ENCODE data around the gene SRMS. TPM values are rescaled to one million over a fixed set of nuclear protein-coding genes. Genes with fewer than 3 reads are reported as not detected.

SRMS gene
- total RNA-seq, 4 donors from 2014 or later = not detected

GRCh38 chr20:63548542-63548941, 993 bp upstream of the SRMS start:
- Histone ChIP-seq H3K9me3 (no peaks in the 10 kb centered on the region), H3K27ac (no peak overlapping the region), H3K4me3 (replicated peaks in 1 of 3) (no peak overlapping the region), H3K4me1 (peaks cover 0 to 5% of the 10 kb centered on the region in 2 donors), H3K36me3 (no peaks in the 10 kb centered on the region), H3K27me3 (no peaks in the 10 kb centered on the region)
- intact Hi-C loops (cut with DNase I) = no loop called here
- TF ChIP-seq CTCF (IDR thresholded peaks at IDR 0.05) (no peak), POLR2A (IDR thresholded peaks at IDR 0.05) (no peak)
- 46 to 60% methylated on average over 8 of the region's 11 CpGs for WGBS, 2 donors
- DNase-seq = no peak

DNA sequence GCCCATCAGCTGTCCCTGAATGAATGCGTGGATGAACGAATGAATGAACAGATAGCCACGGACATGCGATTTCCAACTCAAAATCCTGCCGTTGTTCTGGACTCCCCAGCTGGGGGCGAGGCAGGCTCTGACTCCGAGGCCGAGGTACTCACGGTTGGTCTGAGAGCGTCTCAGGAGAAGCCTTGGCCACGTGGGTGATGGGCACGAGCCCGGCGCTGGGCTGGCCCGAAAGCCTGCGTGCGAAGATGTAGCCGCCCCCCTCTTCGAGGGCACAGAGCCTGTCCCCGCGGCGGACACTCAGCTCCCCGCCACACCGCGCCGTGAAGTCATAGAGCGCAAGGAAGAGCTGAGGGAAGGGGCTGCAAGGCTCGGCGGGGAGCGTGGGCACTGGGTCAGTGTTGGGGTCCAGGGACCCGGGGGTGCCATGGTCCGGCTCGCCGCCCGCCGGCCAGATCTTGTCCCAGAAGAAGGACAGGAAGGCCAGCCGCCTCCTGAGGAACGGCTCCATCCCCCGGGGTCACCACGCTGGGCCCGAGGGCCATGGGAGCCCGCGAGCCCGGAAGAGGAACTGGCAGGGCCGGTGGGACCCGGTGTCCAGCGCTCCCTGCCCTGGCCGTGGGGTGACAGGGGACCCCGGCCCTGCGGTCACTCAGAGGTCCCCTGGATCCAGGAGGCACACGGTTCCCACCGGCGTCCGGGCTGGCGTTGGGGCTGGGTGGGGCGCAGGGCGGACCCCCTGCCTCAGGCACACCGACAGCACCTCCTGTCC, 409 bp downstream of the SRMS start:
- TF ChIP-seq CTCF (IDR thresholded peaks at IDR 0.05) (no peak), POLR2A (IDR thresholded peaks at IDR 0.05) (no peak)
- WGBS, 2 donors = 29 to 61% methylated on average over 8 to 53 of the region's 58 CpGs
- Histone ChIP-seq H3K27ac (no peak overlapping the region), H3K27me3 (no peaks in the 10 kb centered on the region), H3K4me3 (replicated peaks in 1 of 3) (no peak overlapping the region), H3K4me1 (no peaks in the 10 kb centered on the region), H3K36me3 (no peaks in the 10 kb centered on the region), H3K9me3 (no peaks in the 10 kb centered on the region)
- intact Hi-C loops (cut with DNase I) = no loop called here
- DNase-seq = no peak

DNA sequence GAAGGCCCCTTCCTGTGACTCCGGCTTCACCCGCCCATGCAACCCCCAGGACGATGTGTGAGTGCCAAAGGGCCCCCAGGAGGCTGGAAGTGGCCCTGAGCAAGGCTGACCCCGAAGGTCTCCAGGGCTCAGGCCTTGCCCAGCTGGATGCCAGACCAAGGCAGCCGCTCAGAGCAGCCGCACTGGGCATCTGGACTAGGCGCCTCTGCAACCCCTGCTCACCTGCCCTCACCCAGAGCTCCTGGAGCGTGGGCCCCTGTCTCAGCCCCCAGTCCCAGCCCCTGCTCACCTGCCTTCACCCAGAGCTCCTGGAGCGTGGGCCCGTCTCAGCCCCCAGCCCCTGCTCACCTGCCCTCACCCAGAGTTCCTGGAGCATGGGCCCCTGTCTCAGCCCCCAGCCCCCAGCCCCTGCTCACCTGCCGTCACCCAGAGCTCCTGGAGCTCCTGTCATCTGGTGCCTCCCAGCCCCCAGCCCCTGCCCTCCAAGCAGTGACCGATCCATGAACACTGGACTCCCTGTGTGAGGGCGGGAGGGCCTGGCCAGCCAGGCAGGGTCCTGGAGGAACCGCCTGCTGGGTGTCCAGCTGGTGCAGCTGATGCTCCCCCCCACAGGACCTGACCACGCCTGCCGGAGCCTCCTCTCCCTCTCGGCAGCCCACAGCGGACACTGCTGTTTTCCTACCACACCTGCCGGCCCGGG, 1.1 kb downstream of the SRMS start:
- Histone ChIP-seq H3K4me3 (replicated peaks in 1 of 3) (no peak overlapping the region), H3K4me1 (no peaks in the 10 kb centered on the region), H3K27me3 (no peaks in the 10 kb centered on the region), H3K27ac (no peak overlapping the region), H3K36me3 (no peaks in the 10 kb centered on the region), H3K9me3 (no peaks in the 10 kb centered on the region)
- TF ChIP-seq CTCF (IDR thresholded peaks at IDR 0.05) (no peak), POLR2A (IDR thresholded peaks at IDR 0.05) (no peak)
- intact Hi-C loops (cut with DNase I) = no loop called here
- DNase-seq = no peak
- WGBS, 2 donors = 71 to 85% methylated on average over 14 to 16 of the region's 20 CpGs

GRCh38 chr20:63545814-63546213, 1.7 kb downstream of the SRMS start:
- intact Hi-C loops (cut with DNase I) = no loop called here
- DNase-seq = no peak
- WGBS, 2 donors = 58 to 68% methylated on average over 3 to 4 of the region's 6 CpGs
- Histone ChIP-seq H3K27ac (no peak overlapping the region), H3K27me3 (no peaks in the 10 kb centered on the region), H3K9me3 (no peaks in the 10 kb centered on the region), H3K36me3 (no peaks in the 10 kb centered on the region), H3K4me3 (replicated peaks in 1 of 3) (no peak overlapping the region), H3K4me1 (no peaks in the 10 kb centered on the region)
- no peak for TF ChIP-seq CTCF (IDR thresholded peaks at IDR 0.05)
- TF ChIP-seq POLR2A (IDR thresholded peaks at IDR 0.05) = no peak

DNA sequence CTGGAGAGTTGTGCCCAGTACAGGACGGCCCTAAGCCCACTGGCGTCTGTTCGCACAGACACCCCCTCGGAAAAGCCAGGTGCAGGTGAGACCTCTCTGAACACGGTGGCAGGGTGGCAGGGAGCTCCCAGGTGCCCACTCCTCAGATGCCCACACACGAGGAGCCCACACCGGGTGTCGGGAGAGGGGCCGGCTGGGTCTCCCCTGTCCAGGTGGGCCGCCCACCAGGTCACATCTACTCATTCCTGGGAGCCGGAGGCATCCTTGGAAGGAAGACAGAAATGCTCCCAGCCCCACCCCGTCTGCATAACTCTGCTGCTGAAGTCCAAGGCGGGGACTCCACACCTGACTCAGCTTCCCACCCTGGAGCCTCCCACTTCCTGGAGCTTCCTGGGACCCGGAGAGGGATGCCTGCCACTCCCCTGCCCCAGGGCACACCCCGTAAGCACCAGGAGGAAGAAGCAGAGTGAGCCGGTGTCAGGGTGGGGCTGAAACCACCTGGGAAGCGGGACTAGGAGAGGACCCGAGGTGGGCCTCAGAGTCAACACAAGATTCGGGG, 2.5 kb downstream of the SRMS start:
- no peaks in the 10 kb centered on the region for H3K4me1 ChIP-seq
- H3K27me3 ChIP-seq = no peaks in the 10 kb centered on the region
- no peak overlapping the region for H3K4me3 ChIP-seq (replicated peaks in 1 of 3)
- WGBS, 2 donors = 68 to 82% methylated on average over 9 to 17 of the region's 19 CpGs
- TF ChIP-seq CTCF (IDR thresholded peaks at IDR 0.05) (no peak), POLR2A (IDR thresholded peaks at IDR 0.05) (no peak)
- DNase-seq = no peak
- intact Hi-C loops (cut with DNase I) = no loop called here
- H3K9me3 ChIP-seq = no peaks in the 10 kb centered on the region
- no peak overlapping the region for H3K27ac ChIP-seq
- H3K36me3 ChIP-seq = no peaks in the 10 kb centered on the region

Data from thyroid gland (tissue), 4 donors.